ENCODE measurements around the gene CTIF.

DNA sequence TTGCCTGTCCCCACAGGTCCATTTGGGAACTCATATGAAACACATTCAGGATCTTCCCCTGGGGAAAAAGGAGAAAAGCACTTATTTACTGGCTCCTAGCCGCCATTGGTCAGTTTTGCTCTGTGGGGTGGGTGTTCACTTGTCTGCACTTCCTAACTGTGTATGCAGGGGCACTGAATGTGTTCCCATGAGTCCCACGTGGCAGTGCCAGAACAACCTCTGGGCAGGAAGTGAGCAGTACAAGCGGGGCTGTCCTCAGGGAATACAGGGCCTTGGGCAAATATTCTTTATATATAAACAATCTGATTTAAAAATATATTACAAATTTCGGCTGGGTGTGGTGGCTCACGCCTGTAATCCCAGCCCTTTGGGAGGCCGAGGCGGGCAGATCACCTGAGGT lies 21.8 kb upstream of the CTIF start:
- TF ChIP-seq CTCF (IDR thresholded peaks at IDR 0.05) (no peak), EZH2phosphoT487 (IDR thresholded peaks at IDR 0.05; ENCODE audit: borderline replicate concordance, low read depth) (no peak), TAF1 (IDR thresholded peaks at IDR 0.05; ENCODE audit: borderline replicate concordance, low read depth, low read length) (no peak), EP300 (IDR thresholded peaks at IDR 0.05; ENCODE audit: borderline replicate concordance in 1 of 2, low read depth in 1 of 2, low read length in 1 of 2) (no peak), GATA2 (CRISPR knock-in tag; IDR thresholded peaks at IDR 0.05) (no peak), RCOR1 (IDR thresholded peaks at IDR 0.05; ENCODE audit: low read length) (no peak), POLR2AphosphoS5 (IDR thresholded peaks at IDR 0.05; ENCODE audit: low read depth, low read length) (no peak), NRF1 (IDR thresholded peaks at IDR 0.05; ENCODE audit: low read depth, low read length) (no peak)
- TF ChIP-seq, protein P1, sequence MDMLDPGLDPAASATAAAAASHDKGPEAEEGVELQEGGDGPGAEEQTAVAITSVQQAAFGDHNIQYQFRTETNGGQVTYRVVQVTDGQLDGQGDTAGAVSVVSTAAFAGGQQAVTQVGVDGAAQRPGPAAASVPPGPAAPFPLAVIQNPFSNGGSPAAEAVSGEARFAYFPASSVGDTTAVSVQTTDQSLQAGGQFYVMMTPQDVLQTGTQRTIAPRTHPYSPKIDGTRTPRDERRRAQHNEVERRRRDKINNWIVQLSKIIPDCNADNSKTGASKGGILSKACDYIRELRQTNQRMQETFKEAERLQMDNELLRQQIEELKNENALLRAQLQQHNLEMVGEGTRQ (IDR thresholded peaks at IDR 0.05; ENCODE audit: borderline replicate concordance, low read depth, low read length): no peak
- TF ChIP-seq, protein P2, sequence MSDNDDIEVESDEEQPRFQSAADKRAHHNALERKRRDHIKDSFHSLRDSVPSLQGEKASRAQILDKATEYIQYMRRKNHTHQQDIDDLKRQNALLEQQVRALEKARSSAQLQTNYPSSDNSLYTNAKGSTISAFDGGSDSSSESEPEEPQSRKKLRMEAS (IDR thresholded peaks at IDR 0.05; ENCODE audit: low read depth): no peak

Data from SK-N-SH (cell line).